Stimulated activated memory B cell treated with anti-CD40 and anti-IgM and Interleukin-4, amounts not matched to agents 10 μg/mL and 1 μg/mL and 100 μg/mL, for 72 hours (primary cell): ENCODE measurements around the gene ECI1.

Experiments
- ATAC-seq: fragments of 150-1000 bp; cut with Tn5 transposase; 2 replicates; pipeline ENCODE4 v1.10.0; 2021
- H3K27ac Mint-ChIP-seq: one replicate; pipeline ENCODE4 v1.8.0; 2022; ENCODE audit warnings: mild to moderate bottlenecking, mixed read lengths
- H3K27me3 Mint-ChIP-seq: one replicate; pipeline ENCODE4 v1.8.0; 2022; ENCODE audit warnings: mixed read lengths
- H3K36me3 Mint-ChIP-seq: one replicate; pipeline ENCODE4 v1.8.0; 2022; ENCODE audit warnings: mixed read lengths
- H3K4me1 Mint-ChIP-seq: one replicate; pipeline ENCODE4 v1.8.0; 2022; ENCODE audit warnings: mixed read lengths
- H3K4me3 Mint-ChIP-seq: one replicate; pipeline ENCODE4 v1.8.0; 2022; ENCODE audit warnings: mild to moderate bottlenecking, moderate library complexity, mixed read lengths
- H3K9me3 Mint-ChIP-seq: one replicate; pipeline ENCODE4 v1.8.0; 2022; ENCODE audit warnings: mixed read lengths

ECI1 gene

GRCh38 chr16:2284001-2284770 is 32.8 kb upstream of the ECI1 start:
- no peaks in the 10 kb centered on the region for H3K9me3 Mint-ChIP-seq
- H3K36me3 Mint-ChIP-seq: peaks cover 15% of the 10 kb centered on the region
- no peaks in the 10 kb centered on the region for H3K27me3 Mint-ChIP-seq
- no peak overlapping the region for H3K4me3 Mint-ChIP-seq
- no peaks in the 10 kb centered on the region for H3K4me1 Mint-ChIP-seq
- ATAC-seq: no peak
- H3K27ac Mint-ChIP-seq: no peak overlapping the region

GRCh38 chr16:2282866-2283555 is 31.6 kb upstream of the ECI1 start:
- H3K4me1 Mint-ChIP-seq: no peaks in the 10 kb centered on the region
- H3K36me3 Mint-ChIP-seq: peaks cover 15% of the 10 kb centered on the region
- H3K27ac Mint-ChIP-seq: no peak overlapping the region
- H3K27me3 Mint-ChIP-seq: no peaks in the 10 kb centered on the region
- ATAC-seq: no peak
- no peaks in the 10 kb centered on the region for H3K9me3 Mint-ChIP-seq
- no peak overlapping the region for H3K4me3 Mint-ChIP-seq

- Mint-ChIP-seq H3K9me3 (no peaks in the 10 kb centered on the region), H3K36me3 (peaks cover 18% of the 10 kb centered on the region), H3K27me3 (no peaks in the 10 kb centered on the region), H3K27ac (no peak overlapping the region), H3K4me3 (no peak overlapping the region), H3K4me1 (no peaks in the 10 kb centered on the region)
- no peak for ATAC-seq
Measured at GRCh38 chr16:2282262-2282661, 30.9 kb upstream of the ECI1 start.

GRCh38 chr16:2280981-2281542 is 29.7 kb upstream of the ECI1 start:
- Mint-ChIP-seq H3K4me3 (no peak overlapping the region), H3K9me3 (no peaks in the 10 kb centered on the region), H3K4me1 (no peaks in the 10 kb centered on the region), H3K27ac (no peak overlapping the region), H3K27me3 (no peaks in the 10 kb centered on the region), H3K36me3 (peaks cover 19% of the 10 kb centered on the region)
- ATAC-seq: no peak

- no peaks in the 10 kb centered on the region for H3K27me3 Mint-ChIP-seq
- H3K27ac Mint-ChIP-seq: no peak overlapping the region
- H3K4me1 Mint-ChIP-seq: no peaks in the 10 kb centered on the region
- H3K4me3 Mint-ChIP-seq: no peak overlapping the region
- no peaks in the 10 kb centered on the region for H3K9me3 Mint-ChIP-seq
- no peak for ATAC-seq
- peaks cover 19% of the 10 kb centered on the region for H3K36me3 Mint-ChIP-seq
Measured at GRCh38 chr16:2280461-2280860, 29.1 kb upstream of the ECI1 start.

GRCh38 chr16:2278956-2279800 is 27.8 kb upstream of the ECI1 start:
- Mint-ChIP-seq H3K9me3 (no peaks in the 10 kb centered on the region), H3K4me1 (no peaks in the 10 kb centered on the region), H3K36me3 (peaks cover 12% of the 10 kb centered on the region), H3K4me3 (no peak overlapping the region), H3K27me3 (no peaks in the 10 kb centered on the region), H3K27ac (no peak overlapping the region)
- ATAC-seq: no peak

- no peaks in the 10 kb centered on the region for H3K9me3 Mint-ChIP-seq
- no peaks in the 10 kb centered on the region for H3K27me3 Mint-ChIP-seq
- no peak overlapping the region for H3K4me3 Mint-ChIP-seq
- H3K4me1 Mint-ChIP-seq: no peaks in the 10 kb centered on the region
- ATAC-seq: no peak
- H3K36me3 Mint-ChIP-seq: peaks cover 9% of the 10 kb centered on the region
- no peak overlapping the region for H3K27ac Mint-ChIP-seq
Measured at GRCh38 chr16:2278272-2278608, 26.9 kb upstream of the ECI1 start.

GRCh38 chr16:2277466-2278271 is 26.3 kb upstream of the ECI1 start:
- Mint-ChIP-seq H3K27me3 (no peaks in the 10 kb centered on the region), H3K27ac (no peak overlapping the region), H3K4me3 (no peak overlapping the region), H3K9me3 (no peaks in the 10 kb centered on the region), H3K4me1 (peaks cover 4% of the 10 kb centered on the region), H3K36me3 (peaks cover 9% of the 10 kb centered on the region)
- ATAC-seq: no peak

GRCh38 chr16:2276368-2277195 is 25.2 kb upstream of the ECI1 start:
- Mint-ChIP-seq H3K27ac (no peak overlapping the region), H3K27me3 (no peaks in the 10 kb centered on the region), H3K4me1 (peaks cover 6% of the 10 kb centered on the region), H3K36me3 (peaks cover 9% of the 10 kb centered on the region), H3K4me3 (no peak overlapping the region), H3K9me3 (no peaks in the 10 kb centered on the region)
- no peak for ATAC-seq

GRCh38 chr16:2275476-2276367 is 24.3 kb upstream of the ECI1 start:
- Mint-ChIP-seq H3K27ac (no peak overlapping the region), H3K36me3 (peaks cover 9% of the 10 kb centered on the region), H3K27me3 (no peaks in the 10 kb centered on the region), H3K4me1 (peaks cover 15% of the 10 kb centered on the region), H3K4me3 (no peak overlapping the region), H3K9me3 (no peaks in the 10 kb centered on the region)
- no peak for ATAC-seq

- peaks cover 27% of the 10 kb centered on the region for H3K4me1 Mint-ChIP-seq
- H3K36me3 Mint-ChIP-seq: peaks cover 9% of the 10 kb centered on the region
- H3K27ac Mint-ChIP-seq: no peak overlapping the region
- H3K4me3 Mint-ChIP-seq: no peak overlapping the region
- H3K27me3 Mint-ChIP-seq: no peaks in the 10 kb centered on the region
- no peaks in the 10 kb centered on the region for H3K9me3 Mint-ChIP-seq
- ATAC-seq: no peak
Measured at GRCh38 chr16:2273931-2274330, 22.5 kb upstream of the ECI1 start.

GRCh38 chr16:2273484-2273883 is 22.1 kb upstream of the ECI1 start:
- H3K36me3 Mint-ChIP-seq: peaks cover 9% of the 10 kb centered on the region
- H3K4me1 Mint-ChIP-seq: peaks cover 31% of the 10 kb centered on the region
- no peaks in the 10 kb centered on the region for H3K27me3 Mint-ChIP-seq
- H3K9me3 Mint-ChIP-seq: no peaks in the 10 kb centered on the region
- no peak for ATAC-seq
- no peak overlapping the region for H3K4me3 Mint-ChIP-seq
- no peak overlapping the region for H3K27ac Mint-ChIP-seq

- peaks cover 37% of the 10 kb centered on the region for H3K4me1 Mint-ChIP-seq
- ATAC-seq: no peak
- H3K9me3 Mint-ChIP-seq: no peaks in the 10 kb centered on the region
- H3K27me3 Mint-ChIP-seq: no peaks in the 10 kb centered on the region
- no peak overlapping the region for H3K27ac Mint-ChIP-seq
- peaks cover 5% of the 10 kb centered on the region for H3K36me3 Mint-ChIP-seq
- no peak overlapping the region for H3K4me3 Mint-ChIP-seq
Measured at GRCh38 chr16:2271848-2272461, 20.6 kb upstream of the ECI1 start.
